Measurements from ENCODE around the gene DGCR2.

GRCh38 chr22:19064354-19065054 lies 57.7 kb downstream of the DGCR2 start:
- TF ChIP-seq CTCF (IDR thresholded peaks at IDR 0.05): no peak
- TF ChIP-seq POLR2A (IDR thresholded peaks at IDR 0.05): no peak

Data from adrenal gland (tissue), 5 donors.